IMR-90 (cell line): ENCODE results near the gene ZRANB3.

Experiments
- CHD1 ChIP-seq: IDR thresholded peaks from 2 replicates; pipeline ENCODE4 v1.6.1; 2012; ENCODE audit warnings: low read depth, low read length, improper control_type of control experiment
- FOS ChIP-seq: fragments of 150-350 bp; IDR thresholded peaks from 2 replicates; pipeline ENCODE4 v1.6.1; 2016; ENCODE audit warnings: low read depth, low read length
- MAZ ChIP-seq: IDR thresholded peaks from 2 replicates; pipeline ENCODE4 v1.6.1; 2012; ENCODE audit warnings: low read depth, mild to moderate bottlenecking, low read length, improper control_type of control experiment, moderate library complexity, borderline replicate concordance
- MXI1 ChIP-seq: IDR thresholded peaks from 2 replicates; pipeline ENCODE4 v1.6.1; 2012; ENCODE audit warnings: low read depth, mild to moderate bottlenecking, low read length, moderate library complexity, borderline replicate concordance
- POLR2A ChIP-seq: IDR thresholded peaks from 2 replicates; pipeline ENCODE4 v1.6.1; 2012; ENCODE audit warnings: mild to moderate bottlenecking, low read depth, low read length
- TF ChIP-seq, protein P1 (sequence below): conservative IDR thresholded peaks from 2 replicates; pipeline ENCODE4 v1.5.1; 2012; ENCODE audit warnings: mild to moderate bottlenecking, low read depth, low read length, improper control_type of control experiment

DNA sequence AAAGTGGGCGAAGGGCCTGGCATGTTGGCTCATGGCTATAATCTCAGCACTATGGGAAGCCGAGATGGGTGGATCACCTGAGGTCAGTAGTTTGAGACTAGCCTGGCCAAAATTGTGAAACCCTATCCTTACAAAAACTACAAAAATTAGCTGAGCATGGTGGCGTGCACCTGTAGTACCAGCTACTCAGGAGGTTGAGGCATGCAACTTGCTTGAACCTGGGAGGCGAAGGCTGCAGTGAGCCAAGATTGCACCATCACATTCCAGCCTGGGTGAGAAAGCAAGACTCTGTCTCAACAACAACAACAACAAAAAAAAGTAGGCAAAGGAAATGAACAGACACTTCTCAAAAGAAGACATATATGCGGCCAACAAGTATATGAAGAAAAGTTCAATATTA lies 282.4 kb downstream of the ZRANB3 start:
- TF ChIP-seq, protein P1, sequence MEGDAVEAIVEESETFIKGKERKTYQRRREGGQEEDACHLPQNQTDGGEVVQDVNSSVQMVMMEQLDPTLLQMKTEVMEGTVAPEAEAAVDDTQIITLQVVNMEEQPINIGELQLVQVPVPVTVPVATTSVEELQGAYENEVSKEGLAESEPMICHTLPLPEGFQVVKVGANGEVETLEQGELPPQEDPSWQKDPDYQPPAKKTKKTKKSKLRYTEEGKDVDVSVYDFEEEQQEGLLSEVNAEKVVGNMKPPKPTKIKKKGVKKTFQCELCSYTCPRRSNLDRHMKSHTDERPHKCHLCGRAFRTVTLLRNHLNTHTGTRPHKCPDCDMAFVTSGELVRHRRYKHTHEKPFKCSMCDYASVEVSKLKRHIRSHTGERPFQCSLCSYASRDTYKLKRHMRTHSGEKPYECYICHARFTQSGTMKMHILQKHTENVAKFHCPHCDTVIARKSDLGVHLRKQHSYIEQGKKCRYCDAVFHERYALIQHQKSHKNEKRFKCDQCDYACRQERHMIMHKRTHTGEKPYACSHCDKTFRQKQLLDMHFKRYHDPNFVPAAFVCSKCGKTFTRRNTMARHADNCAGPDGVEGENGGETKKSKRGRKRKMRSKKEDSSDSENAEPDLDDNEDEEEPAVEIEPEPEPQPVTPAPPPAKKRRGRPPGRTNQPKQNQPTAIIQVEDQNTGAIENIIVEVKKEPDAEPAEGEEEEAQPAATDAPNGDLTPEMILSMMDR: no peak
- TF ChIP-seq CHD1: no peak
- TF ChIP-seq POLR2A: no peak
- no peak for TF ChIP-seq MXI1
- TF ChIP-seq FOS: no peak
- TF ChIP-seq MAZ: no peak
